Dendritic cell treated with granulocyte-macrophage colony-stimulating factor and Interleukin-4, amounts not matched to agents 40 ng/mL and 50 ng/mL, for 4 days (primary cell): ENCODE data around the gene ZNF22.

Experiments used
- H3K27ac Mint-ChIP-seq: one replicate; pipeline ENCODE4 v1.8.0; 2022; ENCODE audit warnings: mild to moderate bottlenecking, mixed read lengths
- H3K27me3 Mint-ChIP-seq: one replicate; pipeline ENCODE4 v1.8.0; 2022; ENCODE audit warnings: mild to moderate bottlenecking, mixed read lengths
- H3K36me3 Mint-ChIP-seq: one replicate; pipeline ENCODE4 v1.8.0; 2022; ENCODE audit warnings: low read depth, mixed read lengths
- H3K4me1 Mint-ChIP-seq: one replicate; pipeline ENCODE4 v1.8.0; 2022; ENCODE audit warnings: low read depth, mixed read lengths
- H3K4me3 Mint-ChIP-seq: one replicate; pipeline ENCODE4 v1.8.0; 2022; ENCODE audit warnings: mild to moderate bottlenecking, moderate library complexity, mixed read lengths
- H3K9me3 Mint-ChIP-seq: one replicate; pipeline ENCODE4 v1.8.0; 2022; ENCODE audit warnings: mixed read lengths
- intact Hi-C: fragments of 100-400 bp; cut with micrococcal nuclease; formaldehyde crosslinking; loops from one replicate; pipeline ENCODE4 v1.15.0; 2022

Gene ZNF22

DNA sequence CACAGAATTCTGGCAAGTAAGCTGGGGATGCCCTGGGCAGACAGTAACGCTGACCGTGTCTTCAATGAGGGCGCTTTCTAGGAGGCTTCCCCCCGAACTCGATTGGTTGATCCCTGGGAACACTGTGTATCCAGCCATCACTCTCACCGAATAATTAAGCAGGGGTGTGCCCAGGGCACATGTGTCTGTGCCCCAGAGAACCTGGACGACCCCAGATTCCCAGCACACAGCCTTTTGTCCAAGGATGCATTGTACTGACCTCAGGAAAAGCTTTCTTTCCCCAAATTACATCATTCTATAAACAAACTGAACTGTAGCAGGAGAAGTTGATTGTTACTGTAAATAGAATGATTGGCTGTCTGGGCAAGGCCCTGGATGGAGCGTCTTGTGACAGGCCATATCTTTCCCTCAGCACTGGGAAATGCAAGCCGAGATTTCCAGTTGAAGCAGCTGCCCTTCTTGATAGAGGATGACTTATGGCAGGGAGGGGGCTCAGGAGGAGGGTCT, 15.5 kb upstream of the ZNF22 start:
- Mint-ChIP-seq H3K9me3 (no peaks in the 10 kb centered on the region), H3K36me3 (peaks cover 100% of the 10 kb centered on the region), H3K4me1 (peaks cover 34% of the 10 kb centered on the region)

GRCh38 chr10:44986179-44986578, 14.5 kb upstream of the ZNF22 start:
- Mint-ChIP-seq H3K36me3 (peaks cover 100% of the 10 kb centered on the region), H3K27ac (no peak overlapping the region), H3K4me3 (no peak overlapping the region), H3K27me3 (no peaks in the 10 kb centered on the region), H3K4me1 (peaks cover 26% of the 10 kb centered on the region), H3K9me3 (no peaks in the 10 kb centered on the region)
- intact Hi-C loops, result no loop called here

More for the DNA sequence above, 15.5 kb upstream of the ZNF22 start:
- intact Hi-C loops, result no loop called here
- Mint-ChIP-seq H3K27ac (no peak overlapping the region), H3K27me3 (no peaks in the 10 kb centered on the region), H3K4me3 (no peak overlapping the region)

GRCh38 chr10:44986670-44987069, 14.1 kb upstream of the ZNF22 start:
- H3K27me3 Mint-ChIP-seq, result no peaks in the 10 kb centered on the region
- H3K4me1 Mint-ChIP-seq, result peaks cover 21% of the 10 kb centered on the region
- H3K36me3 Mint-ChIP-seq, result peaks cover 100% of the 10 kb centered on the region
- H3K9me3 Mint-ChIP-seq, result no peaks in the 10 kb centered on the region
- no peak overlapping the region for H3K4me3 Mint-ChIP-seq
- no peak overlapping the region for H3K27ac Mint-ChIP-seq
- intact Hi-C loops, result no loop called here

DNA sequence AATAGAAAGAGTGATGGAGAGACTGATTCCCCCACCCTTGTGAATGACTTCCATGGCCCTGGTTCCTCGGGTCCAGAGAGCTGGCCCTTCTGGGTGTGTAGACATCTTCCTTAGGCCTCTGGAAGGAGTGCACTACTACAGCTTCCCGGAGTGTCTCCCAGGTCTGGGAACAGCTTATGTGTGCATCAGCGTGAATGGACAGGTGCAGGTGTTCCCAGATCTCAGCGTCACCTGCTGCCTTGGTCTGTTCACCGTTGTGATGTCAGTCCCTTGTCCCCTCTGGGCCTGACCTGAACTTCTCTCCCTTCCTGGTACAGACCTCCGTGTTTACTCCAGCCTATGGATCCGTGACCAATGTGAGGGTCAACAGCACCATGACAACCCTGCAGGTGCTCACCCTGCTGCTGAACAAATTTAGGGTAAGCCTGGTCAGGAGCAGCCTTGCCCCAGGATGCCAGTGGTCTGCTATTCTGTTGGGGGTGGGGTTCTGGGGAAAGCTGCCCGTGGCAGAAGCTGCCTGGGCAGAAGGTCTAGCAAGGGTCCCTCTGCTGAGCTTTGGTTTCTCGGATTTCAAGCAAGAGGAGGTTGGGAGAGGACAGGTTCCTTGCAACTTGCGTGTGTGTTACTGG, 11.7 kb upstream of the ZNF22 start:
- H3K36me3 Mint-ChIP-seq, result peaks cover 100% of the 10 kb centered on the region
- H3K4me3 Mint-ChIP-seq, result no peak overlapping the region
- H3K4me1 Mint-ChIP-seq, result peaks cover 18% of the 10 kb centered on the region
- no peaks in the 10 kb centered on the region for H3K9me3 Mint-ChIP-seq
- no peaks in the 10 kb centered on the region for H3K27me3 Mint-ChIP-seq
- intact Hi-C loops, result no loop called here
- no peak overlapping the region for H3K27ac Mint-ChIP-seq

DNA sequence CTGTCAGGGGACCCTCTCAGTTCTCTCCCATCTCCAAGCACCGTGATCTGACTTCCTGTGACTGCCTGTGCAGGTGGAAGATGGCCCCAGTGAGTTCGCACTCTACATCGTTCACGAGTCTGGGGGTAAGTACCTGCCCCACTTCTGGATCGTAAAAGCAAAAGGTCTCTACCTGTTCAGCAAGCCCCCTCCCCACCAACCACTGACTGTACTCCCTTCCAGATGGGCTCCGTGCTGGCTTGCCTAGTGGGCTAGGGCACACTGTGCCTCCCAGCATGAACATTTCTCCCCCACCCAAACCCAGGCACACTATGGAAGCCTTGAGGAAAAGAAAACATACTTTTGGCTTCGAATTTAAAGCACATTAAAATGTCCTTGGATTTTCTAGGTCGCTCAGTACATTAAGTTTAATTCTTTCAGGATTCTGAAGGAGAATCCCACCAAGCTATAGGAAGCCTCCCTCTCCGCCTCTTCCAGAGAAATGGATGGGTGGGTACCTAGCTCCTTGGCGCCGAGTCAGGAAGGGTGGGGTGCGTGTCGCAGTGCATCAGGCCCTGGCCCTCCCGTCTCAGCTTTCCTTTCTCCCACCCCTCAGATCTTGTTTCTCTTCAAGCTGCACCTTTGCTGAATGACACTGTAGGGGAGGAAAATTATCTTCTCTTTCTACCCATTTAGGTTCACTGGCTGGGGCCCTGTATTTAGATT, 11.0 kb upstream of the ZNF22 start:
- Mint-ChIP-seq H3K9me3 (no peaks in the 10 kb centered on the region), H3K4me1 (peaks cover 13% of the 10 kb centered on the region), H3K27ac (no peak overlapping the region), H3K4me3 (no peak overlapping the region), H3K27me3 (no peaks in the 10 kb centered on the region), H3K36me3 (peaks cover 100% of the 10 kb centered on the region)
- intact Hi-C loops, result no loop called here

- Mint-ChIP-seq H3K27ac (no peak overlapping the region), H3K4me1 (peaks cover 12% of the 10 kb centered on the region), H3K36me3 (peaks cover 100% of the 10 kb centered on the region), H3K4me3 (no peak overlapping the region), H3K27me3 (no peaks in the 10 kb centered on the region), H3K9me3 (no peaks in the 10 kb centered on the region)
- intact Hi-C loops, result no loop called here
These were observed 10.4 kb upstream of the ZNF22 start for GRCh38 chr10:44990302-44990655.

DNA sequence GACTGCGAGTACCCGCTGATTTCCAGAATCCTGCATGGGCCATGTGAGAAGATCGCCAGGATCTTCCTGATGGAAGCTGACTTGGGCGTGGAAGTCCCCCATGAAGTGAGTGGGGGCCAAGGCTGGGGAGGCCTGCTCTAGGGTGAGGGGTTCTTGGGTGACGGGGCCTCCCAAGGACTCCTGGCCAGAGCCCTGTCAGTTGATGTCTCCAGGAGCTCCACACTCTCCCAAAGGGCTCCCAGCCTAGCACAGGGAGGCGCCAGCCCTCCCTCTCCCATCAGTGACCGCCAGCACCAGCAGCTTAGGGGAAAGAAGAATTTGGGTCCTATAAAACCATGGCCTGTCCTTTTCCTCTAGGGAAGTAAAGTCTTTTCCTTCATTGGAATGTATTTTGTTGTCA, 9.8 kb upstream of the ZNF22 start:
- H3K27me3 Mint-ChIP-seq, result no peaks in the 10 kb centered on the region
- intact Hi-C loops, result no loop called here

DNA sequence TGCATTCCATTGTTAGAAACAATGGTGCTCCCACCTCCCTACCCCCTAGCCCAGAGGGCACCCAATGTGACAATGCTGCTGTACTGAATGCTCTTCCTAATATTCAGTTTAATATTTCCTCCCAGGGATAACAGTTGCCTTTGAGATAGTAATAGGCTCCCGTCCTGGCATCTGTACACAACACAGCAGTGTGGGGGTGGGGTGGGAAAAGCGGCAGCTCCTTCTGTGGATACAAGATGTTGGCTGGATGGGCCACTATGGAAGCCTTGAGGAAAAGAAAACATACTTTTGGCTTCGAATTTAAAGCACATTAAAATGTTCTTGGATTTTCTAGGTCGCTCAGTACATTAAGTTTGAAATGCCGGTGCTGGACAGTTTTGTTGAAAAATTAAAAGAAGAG, 9.2 kb upstream of the ZNF22 start:
- H3K36me3 Mint-ChIP-seq, result peaks cover 88% of the 10 kb centered on the region
- intact Hi-C loops, result no loop called here

More for the DNA sequence above, 9.8 kb upstream of the ZNF22 start:
- Mint-ChIP-seq H3K4me3 (no peak overlapping the region), H3K9me3 (no peaks in the 10 kb centered on the region), H3K27ac (no peak overlapping the region), H3K36me3 (peaks cover 94% of the 10 kb centered on the region), H3K4me1 (peaks cover 12% of the 10 kb centered on the region)

GRCh38 chr10:44992070-44992731, 8.5 kb upstream of the ZNF22 start:
- no peaks in the 10 kb centered on the region for H3K9me3 Mint-ChIP-seq
- intact Hi-C loops, result no loop called here
- peaks cover 12% of the 10 kb centered on the region for H3K4me1 Mint-ChIP-seq
- H3K27ac Mint-ChIP-seq, result no peak overlapping the region
- peaks cover 81% of the 10 kb centered on the region for H3K36me3 Mint-ChIP-seq
- H3K4me3 Mint-ChIP-seq, result no peak overlapping the region
- H3K27me3 Mint-ChIP-seq, result no peaks in the 10 kb centered on the region

More for the DNA sequence above, 9.2 kb upstream of the ZNF22 start:
- Mint-ChIP-seq H3K9me3 (no peaks in the 10 kb centered on the region), H3K4me3 (no peak overlapping the region), H3K27ac (no peak overlapping the region), H3K27me3 (no peaks in the 10 kb centered on the region), H3K4me1 (peaks cover 12% of the 10 kb centered on the region)

- intact Hi-C loops, result no loop called here
- Mint-ChIP-seq H3K4me3 (no peak overlapping the region), H3K36me3 (peaks cover 76% of the 10 kb centered on the region), H3K27ac (no peak overlapping the region), H3K27me3 (peaks cover 1% of the 10 kb centered on the region), H3K9me3 (no peaks in the 10 kb centered on the region), H3K4me1 (peaks cover 14% of the 10 kb centered on the region)
These were observed 7.9 kb upstream of the ZNF22 start for GRCh38 chr10:44992732-44993225.

GRCh38 chr10:44993226-44993921, 7.3 kb upstream of the ZNF22 start:
- intact Hi-C loops, result no loop called here
- no peak overlapping the region for H3K4me3 Mint-ChIP-seq
- H3K27ac Mint-ChIP-seq, result no peak overlapping the region
- H3K36me3 Mint-ChIP-seq, result peaks cover 70% of the 10 kb centered on the region
- H3K27me3 Mint-ChIP-seq, result peaks cover 3% of the 10 kb centered on the region
- H3K4me1 Mint-ChIP-seq, result peaks cover 17% of the 10 kb centered on the region
- H3K9me3 Mint-ChIP-seq, result no peaks in the 10 kb centered on the region

DNA sequence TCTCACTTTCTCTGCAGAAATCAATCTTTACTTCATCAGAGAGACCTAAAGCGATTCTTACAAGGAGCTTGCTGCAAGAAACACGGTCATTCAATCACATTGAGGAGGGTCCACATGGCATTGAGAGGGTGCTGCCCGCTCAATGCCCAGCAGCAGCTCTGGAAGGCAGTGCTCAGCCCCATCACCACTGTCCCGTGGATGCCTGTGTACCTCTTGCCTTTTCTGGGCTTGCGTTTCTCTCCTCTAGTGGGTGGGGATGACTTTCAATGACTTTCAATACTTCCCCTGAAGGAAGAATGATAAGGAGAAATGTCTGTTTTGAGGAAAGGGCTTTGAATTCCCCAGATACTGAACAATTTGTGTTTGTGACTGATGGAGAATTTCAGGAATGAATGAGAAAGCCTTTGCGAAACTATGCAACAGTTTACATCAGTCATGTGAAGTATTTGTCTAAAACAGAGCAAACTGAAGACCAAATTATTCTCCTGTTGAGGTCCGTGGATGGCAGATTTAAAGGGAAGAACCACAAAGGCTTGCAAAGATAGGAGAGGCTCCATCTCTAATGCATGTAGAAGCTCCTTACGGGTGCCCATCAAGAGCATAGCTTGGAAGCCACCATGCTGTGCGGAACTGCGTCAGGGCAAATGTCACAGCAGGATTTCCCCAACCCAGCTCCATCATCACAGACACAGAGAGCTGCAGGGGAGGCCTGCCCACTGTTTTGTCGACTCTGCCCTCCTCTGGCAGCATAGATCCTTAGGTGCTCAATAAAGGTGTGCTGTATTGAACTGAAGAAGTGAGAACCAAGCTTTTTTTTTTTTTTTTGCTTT, 6.6 kb upstream of the ZNF22 start:
- Mint-ChIP-seq H3K4me3 (no peak overlapping the region), H3K4me1 (peaks cover 22% of the 10 kb centered on the region), H3K27me3 (peaks cover 3% of the 10 kb centered on the region), H3K36me3 (peaks cover 62% of the 10 kb centered on the region), H3K9me3 (no peaks in the 10 kb centered on the region), H3K27ac (no peak overlapping the region)
- intact Hi-C loops, result no loop called here
